ENCODE data around the gene ULK2. TPM values are rescaled to one million over a fixed set of nuclear protein-coding genes. Genes with fewer than 3 reads are reported as not detected.

ULK2 gene
- total and polyA plus RNA-seq, 2 of the 13 experiments (the other 11 are each of a cell fraction or from before 2014, with no cell fraction given) = 0.01 TPM; not detected in 1

GRCh38 chr17:19909139-19909538 lies 41.4 kb upstream of the ULK2 start (continued):
- TF ChIP-seq GATAD1 (CRISPR knock-in tag; IDR thresholded peaks at IDR 0.05) (no peak), SNAPC5 (CRISPR knock-in tag; IDR thresholded peaks at IDR 0.05; ENCODE audit: borderline replicate concordance) (no peak), ZNF577 (CRISPR knock-in tag; IDR thresholded peaks at IDR 0.05; ENCODE audit: borderline replicate concordance, low read depth) (no peak), TOE1 (CRISPR knock-in tag; IDR thresholded peaks at IDR 0.05) (no peak)

DNA sequence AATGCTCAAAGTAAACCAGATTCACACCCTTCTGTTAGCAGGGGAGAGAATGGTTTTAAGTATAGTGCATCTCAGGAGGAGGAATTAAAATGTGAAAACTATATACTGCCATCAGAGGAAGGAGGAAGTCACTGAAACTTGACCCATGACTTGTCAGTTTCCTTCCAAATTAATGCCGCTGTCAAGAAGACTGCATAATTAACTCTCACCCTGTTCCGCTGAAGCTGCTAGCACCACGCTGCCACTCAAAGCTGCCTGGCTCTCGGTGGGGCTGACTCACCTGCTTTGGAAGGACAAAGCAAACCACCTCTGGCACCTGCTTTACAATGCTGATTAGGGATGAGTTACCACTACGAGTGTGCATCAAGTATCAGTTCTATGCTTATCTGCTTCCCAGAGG lies 37.8 kb upstream of the ULK2 start:
- Histone ChIP-seq H4K20me1 (ENCODE audit: insufficient read depth, low read length) (no peaks in the 10 kb centered on the region), H3K79me2 (ENCODE audit: insufficient read depth, low read length) (no peaks in the 10 kb centered on the region), H3K9me3 (ENCODE audit: low read length) (no peaks in the 10 kb centered on the region), H3K27me3 (ENCODE audit: control insufficient read depth in 1 of 2, insufficient read depth in 2 of 2, low read length in 2 of 2) (no peaks in the 10 kb centered on the region), H3K9ac (ENCODE audit: insufficient read depth, low read depth, low read length) (no peak overlapping the region), H3K4me1 (ENCODE audit: insufficient read depth, low read length) (peaks cover 30% of the 10 kb centered on the region), H3K36me3 (replicated peaks in 1 of 2; ENCODE audit: control insufficient read depth in 1 of 2, insufficient read depth in 2 of 2, low read length in 2 of 2) (peaks cover 12 to 34% of the 10 kb centered on the region in 2 experiments), H3K27ac (ENCODE audit: extremely low read length, insufficient read depth, low read length) (no peak overlapping the region), H3K4me2 (ENCODE audit: low read depth, low read length) (no peak overlapping the region), H2AFZ (ENCODE audit: low read length) (no peak overlapping the region), H3K4me3 (replicated peaks in 1 of 3; ENCODE audit: insufficient read depth in 1 of 3, low read depth in 2 of 3, low read length in 3 of 3) (no peak overlapping the region)
- no peak for FAIRE-seq
- WGBS (ENCODE audit: low lambda C conversion rate) = 88% methylated on average over 3 of the region's 5 CpGs
- BruUV-seq (replicated peaks) = no TSS peak
- CTCF ChIA-PET (ENCODE audit: low intra/inter-chr PET ratio, low total read pairs) = no interaction called here
- in situ Hi-C loops (cut with HindIII; ENCODE audit: extremely low pct_ligation_motif_present, low pct_unique_long_range_greater_than_20kb) = no loop called here
- intact Hi-C loops (cut with micrococcal nuclease; ENCODE audit: unreplicated experiment) = no loop called here
- no peak for TF ChIP-seq ZNF713 (CRISPR knock-in tag; IDR thresholded peaks at IDR 0.05)
- TF ChIP-seq BRCA1 (CRISPR knock-in tag; IDR thresholded peaks at IDR 0.05) = no peak
- TF ChIP-seq EP300 (IDR thresholded peaks at IDR 0.05; ENCODE audit: low read depth in 2 of 2, low read length in 2 of 2) = no peak
- no peak for TF ChIP-seq EP300 (CRISPR knock-in tag; IDR thresholded peaks at IDR 0.05; ENCODE audit: borderline replicate concordance)
- TF ChIP-seq ZFP41 (CRISPR knock-in tag; IDR thresholded peaks at IDR 0.05; ENCODE audit: borderline replicate concordance) = no peak
- TF ChIP-seq NONO (IDR thresholded peaks at IDR 0.05) = no peak
- TF ChIP-seq NONO (CRISPR knock-in tag; conservative IDR thresholded peaks at IDR 0.05) = no peak
- TF ChIP-seq, protein P1, sequence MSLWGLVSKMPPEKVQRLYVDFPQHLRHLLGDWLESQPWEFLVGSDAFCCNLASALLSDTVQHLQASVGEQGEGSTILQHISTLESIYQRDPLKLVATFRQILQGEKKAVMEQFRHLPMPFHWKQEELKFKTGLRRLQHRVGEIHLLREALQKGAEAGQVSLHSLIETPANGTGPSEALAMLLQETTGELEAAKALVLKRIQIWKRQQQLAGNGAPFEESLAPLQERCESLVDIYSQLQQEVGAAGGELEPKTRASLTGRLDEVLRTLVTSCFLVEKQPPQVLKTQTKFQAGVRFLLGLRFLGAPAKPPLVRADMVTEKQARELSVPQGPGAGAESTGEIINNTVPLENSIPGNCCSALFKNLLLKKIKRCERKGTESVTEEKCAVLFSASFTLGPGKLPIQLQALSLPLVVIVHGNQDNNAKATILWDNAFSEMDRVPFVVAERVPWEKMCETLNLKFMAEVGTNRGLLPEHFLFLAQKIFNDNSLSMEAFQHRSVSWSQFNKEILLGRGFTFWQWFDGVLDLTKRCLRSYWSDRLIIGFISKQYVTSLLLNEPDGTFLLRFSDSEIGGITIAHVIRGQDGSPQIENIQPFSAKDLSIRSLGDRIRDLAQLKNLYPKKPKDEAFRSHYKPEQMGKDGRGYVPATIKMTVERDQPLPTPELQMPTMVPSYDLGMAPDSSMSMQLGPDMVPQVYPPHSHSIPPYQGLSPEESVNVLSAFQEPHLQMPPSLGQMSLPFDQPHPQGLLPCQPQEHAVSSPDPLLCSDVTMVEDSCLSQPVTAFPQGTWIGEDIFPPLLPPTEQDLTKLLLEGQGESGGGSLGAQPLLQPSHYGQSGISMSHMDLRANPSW (CRISPR knock-in tag; IDR thresholded peaks at IDR 0.05; ENCODE audit: borderline replicate concordance) = no peak
- no peak for TF ChIP-seq FOXJ3 (CRISPR knock-in tag; IDR thresholded peaks at IDR 0.05; ENCODE audit: borderline replicate concordance)
- TF ChIP-seq MEIS1 (CRISPR knock-in tag; IDR thresholded peaks at IDR 0.05; ENCODE audit: borderline replicate concordance) = no peak
- no peak for TF ChIP-seq NR1H2 (CRISPR knock-in tag; IDR thresholded peaks at IDR 0.05; ENCODE audit: borderline replicate concordance, low read depth)
- TF ChIP-seq DMAP1 (CRISPR knock-in tag; IDR thresholded peaks at IDR 0.05) = no peak
- no peak for TF ChIP-seq HNRNPH1 (optimal IDR thresholded peaks at IDR 0.05; ENCODE audit: low read depth, low read length)
- TF ChIP-seq ZNF296 (CRISPR knock-in tag; conservative IDR thresholded peaks at IDR 0.05) = no peak
- POLR2A ChIA-PET = no interaction called here
- no peak for ATAC-seq
- DNase-seq (ENCODE audit: low spot score) = no peak

Data from HepG2 (cell line).